IMR-90 (cell line): ENCODE results near the gene ERGIC1. TPM values are rescaled to one million over a fixed set of nuclear protein-coding genes. Genes with fewer than 3 reads are reported as not detected.
A peak's percentile ranks its signal among the peaks of the same experiment; 100 is the strongest.

Source experiments
- ATAC-seq: fragments of 200-7000 bp; cut with Tn5 transposase; 2 replicates; pipeline ENCODE4 v1.9.1; 2020; ENCODE audit warnings: low read depth, mild to moderate bottlenecking, moderate library complexity
- BruUV-seq: library from RNA; stranded (reverse); fragments of 400-500 nt; replicated peaks from 2 replicates; lab custom pipeline; 2021; lab: Mats Ljungman, UMichigan
- CTCF ChIA-PET: fragments of 300-600 bp; formaldehyde crosslinking; extraction: SDS; loops from one replicate; lab custom pipeline; 2021; ENCODE audit warnings: antibody characterized with exemption; lab: Yijun Ruan, JAX
- POLR2A ChIA-PET: fragments of 300-600 bp; sonication (Branson Sonifier 250); formaldehyde crosslinking; loops from one replicate; lab custom pipeline; 2022; ENCODE audit warnings: antibody characterized with exemption; ENCODE audit not compliant: unreplicated experiment; lab: Charles Lee
- DNase-seq: peaks from one replicate; pipeline ENCODE4 v3.0.0; 2013
- H2AFZ ChIP-seq: replicated peaks from 2 replicates; pipeline ENCODE3; 2013; ENCODE audit warnings: low read length, mild to moderate bottlenecking; ENCODE audit not compliant: poor library complexity
- H2AK5ac ChIP-seq: 2 replicates; pipeline ENCODE4 v1.6.1; 2013; ENCODE audit warnings: low read depth, low read length, inconsistent platforms
- H2AK9ac ChIP-seq: replicated peaks from 2 replicates; pipeline ENCODE3; 2013; ENCODE audit warnings: mild to moderate bottlenecking, low read depth, low read length, moderate library complexity; ENCODE audit not compliant: poor library complexity
- H2BK120ac ChIP-seq: 2 replicates; pipeline ENCODE4 v1.6.1; 2013; ENCODE audit warnings: low read depth, low read length, inconsistent platforms
- H2BK15ac ChIP-seq: 3 replicates; pipeline ENCODE4 v1.6.1; 2013; ENCODE audit warnings: low read depth, low read length, inconsistent platforms
- H2BK20ac ChIP-seq: 2 replicates; pipeline ENCODE4 v1.6.1; 2013; ENCODE audit warnings: low read depth, mild to moderate bottlenecking, inconsistent platforms, low read length, moderate library complexity
- H2BK5ac ChIP-seq: 2 replicates; pipeline ENCODE4 v1.6.1; 2013; ENCODE audit warnings: mild to moderate bottlenecking, low read depth, low read length, inconsistent platforms; ENCODE audit not compliant: poor library complexity, severe bottlenecking
- H3K14ac ChIP-seq: replicated peaks from 2 replicates; pipeline ENCODE4 v1.6.1; 2013; ENCODE audit warnings: low read depth, low read length, inconsistent platforms
- H3K18ac ChIP-seq: 2 replicates; pipeline ENCODE4 v1.6.1; 2013; ENCODE audit warnings: low read depth, low read length, control low read depth
- H3K23ac ChIP-seq: 2 replicates; pipeline ENCODE4 v1.6.1; 2013; ENCODE audit warnings: low read depth, low read length, inconsistent platforms
- H3K27ac ChIP-seq: 2 replicates; pipeline ENCODE4 v1.5.1; 2013; ENCODE audit warnings: mild to moderate bottlenecking, control low read depth, low read length; ENCODE audit not compliant: insufficient read depth
- H3K27me3 ChIP-seq: 2 replicates; pipeline ENCODE4 v1.6.1; 2013; ENCODE audit warnings: low read length; ENCODE audit not compliant: control insufficient read depth, insufficient read depth
- H3K36me3 ChIP-seq: 2 replicates; pipeline ENCODE4 v1.6.1; 2013; ENCODE audit warnings: low read length, mixed read lengths; ENCODE audit not compliant: control insufficient read depth, insufficient read depth
- H3K4ac ChIP-seq: 2 replicates; pipeline ENCODE4 v1.6.1; 2013; ENCODE audit warnings: low read depth, low read length, inconsistent platforms
- H3K4me1 ChIP-seq: 2 replicates; pipeline ENCODE4 v1.6.1; 2013; ENCODE audit warnings: low read length, mixed read lengths; ENCODE audit not compliant: control insufficient read depth, insufficient read depth
- H3K4me2 ChIP-seq: 2 replicates; pipeline ENCODE4 v1.6.1; 2013; ENCODE audit warnings: low read depth, mild to moderate bottlenecking, control low read depth, low read length, moderate library complexity
- H3K4me3 ChIP-seq: 2 replicates; pipeline ENCODE4 v1.5.1; 2013; ENCODE audit warnings: low read depth, mild to moderate bottlenecking, control low read depth, low read length, moderate library complexity; ENCODE audit not compliant: insufficient read depth
- H3K56ac ChIP-seq: 2 replicates; pipeline ENCODE4 v1.6.1; 2013; ENCODE audit warnings: low read length, inconsistent platforms; ENCODE audit not compliant: insufficient read depth; ENCODE audit errors: extremely low read depth
- H3K79me1 ChIP-seq, 2 experiments: 2 replicates each; pipeline ENCODE4 v1.6.1; 2013; ENCODE audit warnings: low read length in 2 of 2, inconsistent platforms in 1 of 2, low read depth in 1 of 2
- H3K9ac ChIP-seq: 2 replicates; pipeline ENCODE4 v1.6.1; 2013; ENCODE audit warnings: low read depth, low read length, control low read depth
- H3K9me1 ChIP-seq: 2 replicates; pipeline ENCODE4 v1.6.1; 2013; ENCODE audit warnings: low read length, inconsistent platforms; ENCODE audit not compliant: insufficient read depth
- H3K9me3 ChIP-seq: 2 replicates; pipeline ENCODE4 v1.6.1; 2013; ENCODE audit warnings: low read length; ENCODE audit not compliant: control insufficient read depth, insufficient read depth
- H4K20me1 ChIP-seq: 2 replicates; pipeline ENCODE4 v1.6.1; 2013; ENCODE audit warnings: low read length, inconsistent platforms; ENCODE audit not compliant: insufficient read depth
- H4K5ac ChIP-seq: 2 replicates; pipeline ENCODE4 v1.6.1; 2013; ENCODE audit warnings: mild to moderate bottlenecking, low read depth, low read length, control low read depth
- H4K8ac ChIP-seq, 2 experiments: 2 replicates each; pipeline ENCODE4 v1.6.1; 2013; ENCODE audit warnings: low read depth in 2 of 2, low read length in 2 of 2, control low read depth in 1 of 2, inconsistent platforms in 1 of 2
- H4K91ac ChIP-seq: 2 replicates; pipeline ENCODE4 v1.6.1; 2013; ENCODE audit warnings: low read depth, low read length, inconsistent platforms; ENCODE audit not compliant: insufficient read depth
- RAD21 ChIP-seq: IDR thresholded peaks from 2 replicates; pipeline ENCODE4 v1.6.1; 2012; ENCODE audit warnings: low read length, improper control_type of control experiment
- WGBS, 2 experiments: methylation state at CpG; one replicate each; pipeline versions ENCODE4 v1.1.5 to v1.1.7; 2013; ENCODE audit warnings: missing lambda C conversion rate in 2 of 2; ENCODE audit not compliant: insufficient read length in 1 of 2; ENCODE audit errors: extremely low coverage in 2 of 2; 5-methylcytosine and 5-hydroxymethylcytosine counted together
- dilution Hi-C: fragments of 300-500 bp; cut with HindIII; formaldehyde crosslinking; loops from one replicate; pipeline ENCODE4 v1.14.3; 2018; ENCODE audit warnings: low sequenced_read_pairs; ENCODE audit not compliant: unreplicated experiment
- in situ Hi-C: fragments of 300-500 bp; cut with MboI; formaldehyde crosslinking; loops from 3 replicates; pipeline ENCODE4 v1.14.3; 2019; ENCODE audit warnings: low sequenced_read_pairs, inconsistent platforms, mixed read lengths
- intact Hi-C: fragments of 100-400 bp; cut with micrococcal nuclease; formaldehyde crosslinking; loops from 2 replicates; pipeline ENCODE4 v1.10.0; 2022
- polyA plus RNA-seq, 3 experiments: library from polyadenylated mRNA; depleted of rRNA; stranded (reverse); fragments of >200 nt; gene quantifications; 2 replicates each; pipeline ENCODE4 v1.2.3, GENCODE V29; 2012; ENCODE audit warnings: low replicate concordance in 1 of 3
- total RNA-seq: library from RNA; depleted of rRNA; stranded (reverse); fragments of >200 nt; gene quantifications from 2 replicates; pipeline ENCODE4 v1.2.3, GENCODE V29; 2012

ERGIC1 gene
- total and polyA plus RNA-seq, 2 of the 4 experiments (the other 2 are of a cell fraction), result 134 to 192 TPM

- Histone ChIP-seq H4K8ac (no peak overlapping the region; a peak in 1 of 4 replicates), H3K9me3 (no peaks in the 10 kb centered on the region), H2AFZ (peak overlapping the region; percentile 56), H2AK5ac (peak overlapping the region; percentile 69), H3K14ac (peak overlapping the region; percentile 65; the same call in 1 of the 2 replicates), H3K4ac (0 out of 2 replicates have a peak overlapping the region, but pooled peaks have one; percentile 36), H3K36me3 (no peaks in the 10 kb centered on the region), H4K5ac (no peak overlapping the region), H3K23ac (no peak overlapping the region), H2BK20ac (no peak overlapping the region; the same call in 1 of the 2 replicates), H3K9ac (no peak overlapping the region), H3K9me1 (peaks cover 17% of the 10 kb centered on the region), H3K79me1 (peaks cover 4 to 20% of the 10 kb centered on the region in 2 experiments; a peak in 2 of 4 replicates), H2AK9ac (no peak overlapping the region), H3K4me2 (no peak overlapping the region), H3K4me1 (peaks cover 24% of the 10 kb centered on the region), H2BK120ac (peak overlapping the region; percentile 23; the same call in 1 of the 2 replicates), H3K27ac (no peak overlapping the region), H3K4me3 (no peak overlapping the region), H2BK5ac (peak overlapping the region; percentile 22), H3K18ac (no peak overlapping the region), H4K91ac (peak overlapping the region; percentile 28; the same call in 1 of the 2 replicates), H3K27me3 (no peaks in the 10 kb centered on the region), H4K20me1 (no peaks in the 10 kb centered on the region; the same call in 1 of the 2 replicates), H2BK15ac (peak overlapping the region; percentile 25; the same call in 1 of the 3 replicates), H3K56ac (no peak overlapping the region)
- ChIA-PET CTCF (no interaction called here), POLR2A (interaction anchor here (0.6 kb wide), 1 partner anchor 23 kb away, joined by 14 read pairs; no protein-coding TSS in a partner anchor)
- ATAC-seq, result no peak
- 86% methylated on average over 2 of the region's 6 CpGs; no CpG with 5 or more reads in 1 of the 2 experiments for WGBS, 2 experiments
- no TSS peak for BruUV-seq
- in situ Hi-C loops, result no loop called here
- TF ChIP-seq RAD21, result no peak
- intact Hi-C loops, result no loop called here
- no peak for DNase-seq
- dilution Hi-C loops, result no loop called here
Measured at GRCh38 chr5:172791286-172791685, 42.8 kb upstream of the ERGIC1 start.
